Measurements from ENCODE around the gene ZNF814.
"Not testable (repeated sequence)": the region's sequence is repeated elsewhere in the genome, so short reads cannot be mapped to it uniquely, and the experiment has no call there.

The ZNF814 gene

DNA sequence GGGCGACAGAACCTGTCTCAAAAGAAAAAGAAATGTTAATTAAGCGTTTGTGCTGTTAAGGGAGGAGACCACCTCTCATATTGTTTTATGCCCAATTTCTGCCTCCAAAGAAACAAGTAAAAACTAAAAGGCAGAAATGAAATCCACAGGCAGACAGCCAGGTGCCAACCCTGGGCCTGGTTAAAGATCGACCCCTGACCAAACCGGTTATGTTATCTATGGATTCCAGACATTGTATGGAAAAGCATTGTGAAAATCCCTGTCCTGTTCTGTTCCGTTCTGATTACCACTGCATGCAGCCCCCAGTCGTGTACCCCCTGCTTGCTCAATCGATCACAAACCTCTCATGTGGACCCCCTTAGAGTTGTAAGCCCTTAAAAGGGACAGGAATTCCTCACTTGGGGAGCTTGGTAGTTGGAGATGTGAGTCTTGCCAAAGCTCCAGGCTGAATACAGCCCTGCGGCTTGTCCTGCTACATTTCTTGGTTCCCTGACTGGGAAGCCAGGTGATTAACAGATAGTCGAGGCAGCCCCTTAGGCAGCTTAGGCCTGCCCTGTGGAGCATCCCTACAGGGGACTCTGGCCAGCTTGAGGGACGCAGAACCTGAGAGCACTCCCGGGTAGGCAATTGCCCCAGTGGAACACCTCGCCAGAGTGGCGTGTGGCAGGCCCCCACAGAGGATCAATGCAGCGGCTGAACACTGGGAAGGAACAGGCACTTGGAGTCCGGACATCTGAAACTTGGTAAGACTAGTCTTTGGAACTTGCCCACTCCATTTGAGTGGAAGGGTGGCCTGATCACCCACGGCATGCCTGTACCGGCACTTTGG is 73.4 kb downstream of the ZNF814 start:
- no peak for DNase-seq (ENCODE audit: low read depth)

DNA sequence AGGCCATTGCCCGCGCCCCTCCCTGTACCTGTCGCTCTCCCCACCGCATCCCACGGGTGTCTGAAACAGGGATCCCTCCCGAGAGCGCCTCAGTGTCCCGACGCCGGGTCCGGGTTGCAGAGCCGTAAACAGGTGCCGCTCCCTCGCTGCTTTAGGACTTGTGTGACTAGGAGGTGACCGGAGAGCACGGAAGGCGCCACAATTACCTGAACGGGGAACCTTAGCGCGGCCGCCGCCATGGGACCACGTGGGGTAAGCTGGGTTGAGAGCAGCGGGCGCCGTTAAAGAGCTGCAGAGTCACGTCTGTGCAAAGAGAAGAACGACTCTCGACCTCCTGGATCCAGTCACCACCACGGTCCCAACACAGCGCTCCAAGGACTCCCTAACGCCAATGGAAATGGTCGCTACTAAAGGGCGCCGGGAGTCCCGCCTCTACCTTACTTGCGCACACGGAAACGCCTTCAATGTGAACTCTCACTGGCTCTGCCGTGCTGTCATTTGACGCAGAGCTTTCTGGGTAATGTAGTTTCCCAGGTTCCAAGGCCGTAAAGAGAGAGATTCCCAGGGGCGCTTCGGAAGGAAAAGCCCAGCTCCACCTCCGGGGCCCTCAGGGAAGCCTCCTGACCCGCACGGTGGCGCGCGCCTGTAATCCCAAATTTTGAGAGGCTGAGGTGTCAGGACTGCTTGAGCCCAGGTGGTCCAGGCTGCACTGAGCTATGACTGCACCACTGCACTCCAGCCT is 74.2 kb downstream of the ZNF814 start, which contains the start of gene ZNF552:
Gene ZNF552, minus strand, starts transcription at position 409 of the 742 bp plus-strand sequence. Its CDS starts 170 bp downstream, at position 239.
- peak; percentile 94 for DNase-seq (ENCODE audit: low read depth)

DNA sequence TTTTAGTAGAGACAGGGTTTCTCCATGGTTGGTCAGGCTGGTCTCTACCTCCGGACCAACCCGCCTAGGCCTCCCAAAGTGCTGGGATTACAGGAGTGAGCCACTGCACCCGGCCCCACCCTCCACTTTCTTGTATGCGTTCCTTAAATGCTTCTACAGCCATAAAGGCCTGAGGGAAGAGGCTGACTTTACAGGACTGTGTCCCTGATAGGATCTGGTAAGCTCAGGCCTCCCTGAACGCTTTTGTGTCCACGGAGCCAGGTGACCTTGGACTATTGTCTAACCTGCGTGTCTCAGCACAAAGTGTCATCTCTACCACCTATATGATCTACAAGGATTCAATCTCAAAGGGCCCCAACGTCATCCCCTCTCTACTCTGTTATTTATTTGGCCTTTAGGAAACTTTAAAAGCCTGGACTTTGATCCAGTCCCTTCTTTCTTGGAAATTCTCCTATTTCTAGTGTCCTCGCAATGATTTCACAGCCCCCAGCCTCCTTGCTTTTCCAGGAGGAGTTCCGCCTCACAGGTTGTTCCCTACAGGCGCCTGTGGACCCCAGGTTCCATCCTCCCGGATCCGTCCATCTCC is 74.8 kb downstream of the ZNF814 start:
- DNase-seq (ENCODE audit: low read depth), result peak; percentile 42

DNA sequence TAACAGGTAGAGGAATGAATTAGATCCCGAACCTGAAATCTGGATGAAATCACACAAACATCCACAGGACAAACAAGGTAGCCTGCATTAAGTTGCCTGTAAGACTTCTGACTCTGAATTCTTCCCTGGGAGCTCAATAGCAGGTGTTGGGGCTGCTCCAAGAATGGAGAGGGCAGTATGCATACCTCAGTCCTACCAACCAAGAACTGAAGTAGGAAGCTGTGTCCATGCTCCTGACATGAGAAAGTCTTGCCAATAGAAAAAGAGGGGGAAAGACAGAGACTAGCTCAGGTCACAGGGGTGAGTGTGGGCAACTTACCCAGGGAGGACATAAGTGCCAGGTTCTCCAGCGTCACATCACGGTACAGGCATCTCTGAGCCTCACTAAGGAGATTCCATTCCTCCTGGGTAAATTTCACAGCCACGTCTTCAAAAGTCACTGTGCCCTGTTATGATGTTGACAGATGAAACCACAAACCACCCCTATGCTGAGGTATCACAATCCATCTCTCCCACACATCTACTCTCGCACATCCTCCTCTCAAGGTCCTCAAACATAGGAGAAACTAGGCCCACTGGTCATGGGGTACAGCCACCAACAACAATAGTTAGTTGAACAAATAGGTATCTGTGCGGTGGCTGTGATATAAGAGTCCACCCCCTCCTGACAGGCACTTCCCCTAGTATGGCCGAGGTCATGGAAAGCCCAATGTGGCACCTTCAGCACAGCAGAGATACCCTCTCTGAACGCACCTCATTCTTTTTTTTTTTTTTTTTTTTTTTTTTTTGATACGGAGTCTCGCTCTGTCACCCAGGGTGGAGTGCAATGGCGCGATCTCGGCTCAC is 75.6 kb downstream of the ZNF814 start:
- not testable (repeated sequence) for DNase-seq (ENCODE audit: low read depth)

DNA sequence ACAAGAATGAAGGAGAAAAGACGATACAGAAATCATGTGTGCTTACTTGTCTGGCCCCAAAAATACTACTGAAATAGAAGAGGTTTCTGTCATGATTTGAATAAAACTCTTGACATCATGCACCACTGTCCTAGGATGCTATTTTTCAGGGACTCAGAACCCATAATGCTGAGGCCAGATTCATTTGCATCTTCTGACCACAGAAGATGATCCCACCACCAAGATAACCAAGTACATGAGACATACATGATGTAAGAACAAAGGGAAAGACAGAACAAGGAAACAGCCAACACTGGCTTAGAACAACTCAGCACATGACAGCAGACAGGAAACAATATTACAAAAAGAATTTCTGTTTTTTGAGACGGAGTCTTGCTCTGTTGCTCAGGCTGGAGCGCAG is 76.6 kb downstream of the ZNF814 start:
- DNase-seq (ENCODE audit: low read depth), result no peak

DNA sequence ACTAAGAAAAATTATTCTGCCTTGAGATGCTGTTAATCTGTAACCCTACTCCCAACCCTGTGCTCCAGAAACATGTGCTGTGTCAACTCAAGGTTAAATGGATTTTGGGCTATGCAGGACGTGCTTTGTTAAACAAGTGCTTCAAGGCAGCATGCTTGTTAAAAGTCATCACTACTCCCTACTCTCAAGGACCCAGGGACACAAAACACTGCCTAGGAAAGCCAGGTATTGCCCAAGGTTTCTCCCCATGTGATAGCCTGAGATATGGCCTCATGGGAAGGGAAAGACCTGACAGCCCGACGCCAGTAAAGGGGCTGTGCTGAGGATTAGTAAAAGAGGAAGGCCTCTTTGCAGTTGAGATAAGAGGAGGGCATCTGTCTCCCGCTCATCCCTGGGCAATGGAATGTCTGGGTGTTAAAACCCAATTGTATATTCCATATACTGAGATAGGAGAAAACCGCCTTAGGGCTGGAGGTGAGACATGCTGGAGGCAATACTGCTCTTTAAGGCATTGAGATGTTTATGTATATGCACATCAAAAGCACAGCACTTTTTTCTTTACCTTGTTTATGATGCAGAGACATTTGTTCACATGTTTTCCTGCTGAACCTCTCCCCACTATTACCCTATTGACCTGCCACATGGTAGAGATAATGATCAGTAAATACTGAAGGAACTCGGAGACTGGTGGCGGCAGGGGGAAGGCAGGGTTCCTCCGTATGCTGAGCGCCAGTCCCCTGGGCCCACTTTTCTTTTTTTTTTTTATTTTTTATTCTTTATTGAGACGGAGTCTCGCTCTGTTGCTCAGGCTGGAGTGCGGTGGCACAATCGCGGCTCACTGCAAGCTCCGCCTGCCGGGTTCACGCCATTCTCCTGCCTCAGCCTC is 78.2 kb downstream of the ZNF814 start:
- DNase-seq (ENCODE audit: low read depth), result not testable (repeated sequence)

DNA sequence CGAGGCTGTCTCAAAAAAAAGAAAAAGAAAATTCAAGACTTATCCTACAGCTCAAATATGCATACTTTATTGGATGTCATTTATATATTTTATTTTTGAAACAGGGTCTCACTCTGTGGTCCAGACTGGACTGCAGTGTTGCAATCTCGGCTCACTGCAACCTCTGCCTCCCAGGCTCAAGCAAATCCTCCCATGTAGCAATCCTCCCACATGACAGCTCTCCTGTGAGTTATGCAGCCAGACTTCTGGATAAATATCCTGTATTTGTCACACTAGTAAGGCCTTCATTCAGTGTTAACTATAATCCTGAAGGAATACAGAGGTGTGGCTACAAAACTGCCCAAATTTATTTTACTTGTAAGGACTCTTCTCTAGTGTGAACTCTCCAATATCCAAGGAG is 81.3 kb downstream of the ZNF814 start:
- DNase-seq (ENCODE audit: low read depth), result no peak

DNA sequence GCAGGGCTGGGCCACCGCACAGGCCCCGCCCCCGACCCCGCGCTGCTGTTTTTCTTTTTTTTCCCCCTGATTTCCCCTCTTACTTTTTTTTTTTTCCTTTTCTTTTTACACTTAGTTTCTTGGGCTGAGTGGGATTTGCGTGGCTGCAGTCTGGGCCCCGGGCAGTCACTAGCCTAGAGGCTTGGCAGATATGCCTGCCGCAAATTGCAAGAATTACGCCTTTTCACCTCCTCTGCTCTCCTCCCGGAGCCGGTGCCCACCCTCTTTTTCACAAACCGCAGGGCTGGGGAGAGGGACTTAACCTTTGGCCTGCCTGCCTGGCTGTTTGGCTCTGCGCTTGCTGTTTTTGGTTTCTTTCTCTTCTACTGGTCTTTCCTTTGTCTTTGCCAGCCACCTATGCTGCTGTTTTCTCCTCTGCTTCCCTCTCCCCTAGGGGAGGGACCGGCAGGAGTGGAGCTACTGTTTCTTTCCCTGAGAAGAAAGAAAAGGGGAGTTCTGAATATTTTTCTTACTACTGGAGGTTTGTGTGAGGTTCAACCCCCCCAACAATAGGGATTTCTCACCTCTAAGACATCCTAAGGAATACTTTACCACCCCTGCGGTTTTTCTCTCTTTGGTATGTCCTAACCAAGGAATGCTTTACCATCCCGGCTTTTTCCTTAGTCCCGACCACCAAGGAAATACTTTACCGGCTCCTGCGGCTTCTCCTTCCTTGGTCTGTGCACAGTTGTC is 85.1 kb downstream of the ZNF814 start:
- DNase-seq (ENCODE audit: low read depth), result peak; percentile 95

DNA sequence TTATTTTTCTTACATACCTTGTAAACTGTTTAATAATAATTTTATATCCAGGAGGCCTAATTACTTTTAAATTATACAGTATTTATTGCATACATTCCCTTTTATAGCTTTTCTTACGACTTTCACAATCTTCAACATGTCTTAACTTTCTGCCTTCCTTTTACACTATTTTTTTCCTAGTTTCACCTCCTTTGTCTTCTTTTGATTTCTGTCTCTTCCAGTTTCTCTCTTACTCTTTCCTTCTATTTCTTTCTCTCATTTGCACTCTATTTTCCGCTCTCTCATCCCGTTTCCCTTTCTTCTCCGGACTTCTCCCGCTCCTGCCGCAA is 85.6 kb downstream of the ZNF814 start:
- no peak for DNase-seq (ENCODE audit: low read depth)

DNA sequence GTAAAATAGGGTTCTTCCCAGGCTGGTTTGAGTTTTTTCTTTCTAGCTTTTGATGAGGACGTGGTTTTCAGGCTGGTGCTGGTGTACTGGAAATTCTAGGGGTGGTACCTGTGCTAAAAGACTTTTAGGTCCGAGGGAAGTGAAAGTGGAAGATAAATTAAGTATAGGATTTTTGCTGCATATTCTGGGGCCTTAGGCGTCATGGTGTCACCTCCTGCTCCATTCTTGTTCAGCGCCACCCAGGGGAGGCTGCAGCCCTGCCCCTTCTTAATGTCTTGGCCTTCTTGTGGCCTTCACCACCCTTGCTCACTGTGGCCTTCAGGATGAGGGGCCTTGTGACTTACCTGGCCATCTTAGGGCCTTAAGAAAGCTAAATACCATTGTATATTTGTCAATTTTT is 86.6 kb downstream of the ZNF814 start:
- no peak for DNase-seq (ENCODE audit: low read depth)

DNA sequence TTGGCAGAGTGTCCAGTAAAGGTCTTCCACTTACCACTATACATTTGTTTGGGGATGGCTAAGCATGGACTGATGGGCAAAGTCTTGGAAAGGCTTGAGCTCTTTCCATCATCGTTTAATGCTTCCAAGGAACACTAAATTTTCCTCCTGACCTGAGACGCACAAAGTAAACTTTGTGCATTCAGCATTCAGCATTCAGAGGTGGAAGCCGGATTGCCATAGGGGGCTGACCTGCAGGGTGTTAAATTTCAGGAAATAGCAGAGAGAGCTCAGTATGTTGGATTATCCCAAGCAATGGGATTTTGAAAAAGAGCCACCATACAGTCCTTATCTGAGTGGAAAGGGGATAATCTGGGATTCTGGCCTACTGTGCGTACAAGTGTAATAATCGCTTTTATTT is 88.1 kb downstream of the ZNF814 start:
- DNase-seq (ENCODE audit: low read depth), result no peak
